ENCODE results near the gene TMEM220.

The TMEM220 gene

GRCh38 chr17:10772425-10773380 lies 42.9 kb upstream of the TMEM220 start (continued):
- no peak for TF ChIP-seq CSRNP3 (CRISPR knock-in tag; IDR thresholded peaks at IDR 0.05)

- no peak for ATAC-seq
- TF ChIP-seq OSR1 (CRISPR knock-in tag; IDR thresholded peaks at IDR 0.05): no peak
- TF ChIP-seq ZNF70 (CRISPR knock-in tag; IDR thresholded peaks at IDR 0.05): no peak
Measured at GRCh38 chr17:10771148-10771547, 41.3 kb upstream of the TMEM220 start.

- no peak for ATAC-seq
- no peak for TF ChIP-seq PPARA (CRISPR knock-in tag; IDR thresholded peaks at IDR 0.05; ENCODE audit: borderline replicate concordance)
- TF ChIP-seq ESRRG (CRISPR knock-in tag; IDR thresholded peaks at IDR 0.05): no peak
Measured at GRCh38 chr17:10769840-10770239, 40.0 kb upstream of the TMEM220 start.

- TF ChIP-seq ZNF70 (CRISPR knock-in tag; IDR thresholded peaks at IDR 0.05) (no peak), ZC3H10 (CRISPR knock-in tag; IDR thresholded peaks at IDR 0.05) (no peak), TCF4 (CRISPR knock-in tag; IDR thresholded peaks at IDR 0.05; ENCODE audit: borderline replicate concordance) (no peak), CREB5 (CRISPR knock-in tag; IDR thresholded peaks at IDR 0.05; ENCODE audit: low read depth) (no peak), ESRRG (CRISPR knock-in tag; IDR thresholded peaks at IDR 0.05) (no peak), ZNF565 (CRISPR knock-in tag; conservative IDR thresholded peaks at IDR 0.05; ENCODE audit: low read depth) (peak; percentile 78; the same call in 1 of the 2 replicates), TSHZ2 (CRISPR knock-in tag; IDR thresholded peaks at IDR 0.05) (no peak)
- no peak for ATAC-seq
Measured at GRCh38 chr17:10768750-10769251, 39.0 kb upstream of the TMEM220 start.

- ATAC-seq: no peak
- TF ChIP-seq ARNTL (CRISPR knock-in tag; IDR thresholded peaks at IDR 0.05; ENCODE audit: borderline replicate concordance, low read depth) (no peak), ESRRG (CRISPR knock-in tag; IDR thresholded peaks at IDR 0.05) (no peak), TSHZ2 (CRISPR knock-in tag; IDR thresholded peaks at IDR 0.05) (no peak), GLIS3 (CRISPR knock-in tag; IDR thresholded peaks at IDR 0.05) (no peak), POU6F1 (CRISPR knock-in tag; IDR thresholded peaks at IDR 0.05; ENCODE audit: borderline replicate concordance, low read depth) (no peak), CREB5 (CRISPR knock-in tag; IDR thresholded peaks at IDR 0.05; ENCODE audit: low read depth) (no peak), OSR1 (CRISPR knock-in tag; IDR thresholded peaks at IDR 0.05) (no peak), ZFP3 (CRISPR knock-in tag; IDR thresholded peaks at IDR 0.05) (no peak), CSDC2 (CRISPR knock-in tag; IDR thresholded peaks at IDR 0.05) (no peak), TCF4 (CRISPR knock-in tag; IDR thresholded peaks at IDR 0.05; ENCODE audit: borderline replicate concordance) (no peak), TOX (CRISPR knock-in tag; IDR thresholded peaks at IDR 0.05; ENCODE audit: borderline replicate concordance) (no peak), BACH2 (CRISPR knock-in tag; IDR thresholded peaks at IDR 0.05; ENCODE audit: borderline replicate concordance) (no peak), SNAI2 (CRISPR knock-in tag; IDR thresholded peaks at IDR 0.05) (no peak), ZFP30 (CRISPR knock-in tag; IDR thresholded peaks at IDR 0.05) (no peak), CSRNP3 (CRISPR knock-in tag; IDR thresholded peaks at IDR 0.05) (no peak), PPARA (CRISPR knock-in tag; IDR thresholded peaks at IDR 0.05; ENCODE audit: borderline replicate concordance) (no peak)
Measured at GRCh38 chr17:10767232-10767631, 37.4 kb upstream of the TMEM220 start.

Data from SK-N-SH treated with all-trans-retinoic acid at 6 μM for 48 hours (cell line).